GM12892 (cell line): Measurements from ENCODE around the gene NME7.

Experiments used
- POLR2A ChIP-seq: IDR thresholded peaks from 2 replicates; pipeline ENCODE4 v1.6.1; 2011; ENCODE audit warnings: low read depth, low read length, control low read depth
- POLR2AphosphoS5 ChIP-seq: IDR thresholded peaks from 2 replicates; pipeline ENCODE4 v1.6.1; 2011; ENCODE audit warnings: low read depth, low read length, control low read depth
- TAF1 ChIP-seq: IDR thresholded peaks from 2 replicates; pipeline ENCODE4 v1.6.1; 2011; ENCODE audit warnings: low read depth, mild to moderate bottlenecking, control low read depth, low read length, borderline replicate concordance

DNA sequence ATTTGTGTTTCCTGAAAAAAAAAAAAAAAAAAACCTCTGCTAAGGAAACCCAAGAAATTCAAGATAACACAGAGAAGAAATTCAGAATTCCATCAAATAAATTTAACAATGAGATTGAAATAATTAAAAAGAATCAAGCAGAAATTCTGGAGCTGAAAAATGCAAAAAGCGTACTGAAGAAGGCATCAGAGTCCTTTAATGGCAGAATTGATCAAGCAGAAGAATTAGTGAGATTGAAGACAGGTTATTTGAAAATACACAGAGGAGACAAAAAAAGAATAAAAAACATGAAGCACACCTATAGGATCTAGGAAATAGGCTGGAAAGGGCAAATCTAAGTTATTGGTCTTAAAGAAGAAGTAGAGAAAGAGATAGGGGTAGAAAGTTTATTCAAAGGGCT lies 38.2 kb downstream of the NME7 start:
- TF ChIP-seq POLR2AphosphoS5 (no peak), POLR2A (no peak), TAF1 (no peak)
